Measurements from ENCODE around the gene FOXC2.

The FOXC2 gene

DNA sequence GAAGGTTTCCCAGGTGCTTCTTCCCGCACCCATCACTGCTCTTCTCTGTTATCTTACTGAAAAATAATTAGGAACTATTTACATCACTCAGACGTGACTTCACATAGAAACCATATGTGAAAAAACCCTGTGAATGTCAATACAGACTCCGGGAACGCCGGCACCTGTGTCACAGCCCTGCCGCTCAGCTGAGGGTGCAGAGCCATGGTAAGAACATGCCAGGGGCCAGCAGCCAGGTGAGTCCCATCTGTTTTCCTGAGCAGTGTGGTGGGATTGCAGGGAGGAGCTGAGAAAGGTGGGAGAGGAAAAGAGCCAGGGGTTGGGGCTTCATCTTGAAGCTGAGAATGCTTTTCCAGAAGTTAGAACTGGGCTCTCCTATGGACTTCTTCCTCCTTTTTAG is 42.6 kb upstream of the FOXC2 start:
- Histone ChIP-seq H3K4me1 (ENCODE audit: control insufficient read depth, insufficient read depth, low read length) (no peaks in the 10 kb centered on the region), H3K4me3 (ENCODE audit: insufficient read depth, low read depth, low read length) (no peak overlapping the region), H3K9me3 (ENCODE audit: control insufficient read depth, low read length) (no peaks in the 10 kb centered on the region), H3K27me3 (ENCODE audit: control insufficient read depth, insufficient read depth, low read length, poor library complexity, severe bottlenecking) (peaks cover 19% of the 10 kb centered on the region), H3K27ac (ENCODE audit: insufficient read depth, low read depth, low read length, poor library complexity, severe bottlenecking) (no peak overlapping the region), H3K36me3 (ENCODE audit: control insufficient read depth, insufficient read depth, low read length) (no peaks in the 10 kb centered on the region)
- 90 to 92% methylated on average over 6 of the region's 6 CpGs for WGBS, 2 experiments

DNA sequence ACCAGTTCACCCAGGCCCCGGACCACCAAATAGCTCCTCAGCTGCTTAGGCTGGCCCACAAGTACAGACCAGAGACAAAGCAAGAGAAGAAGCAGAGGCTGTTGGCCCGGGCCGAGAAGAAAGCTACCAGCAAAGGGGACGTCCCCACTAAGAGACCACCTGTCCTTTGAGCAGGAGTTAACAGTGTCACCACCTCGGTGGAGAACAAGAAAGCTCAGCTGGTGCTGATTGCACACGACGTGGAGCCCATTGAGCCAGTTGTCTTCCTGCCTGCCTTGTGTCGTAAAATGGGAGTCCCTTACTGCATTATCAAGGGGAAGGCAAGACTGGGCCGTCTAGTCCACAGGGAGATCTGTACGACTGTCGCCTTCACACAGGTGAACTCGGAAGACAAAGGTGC is 40.9 kb upstream of the FOXC2 start:
- H3K4me3 ChIP-seq (ENCODE audit: insufficient read depth, low read depth, low read length) = no peak overlapping the region
- no peaks in the 10 kb centered on the region for H3K9me3 ChIP-seq (ENCODE audit: control insufficient read depth, low read length)
- 69 to 70% methylated on average over 12 of the region's 12 CpGs for WGBS, 2 experiments
- peaks cover 5% of the 10 kb centered on the region for H3K27me3 ChIP-seq (ENCODE audit: control insufficient read depth, insufficient read depth, low read length, poor library complexity, severe bottlenecking)
- no peak overlapping the region for H3K27ac ChIP-seq (ENCODE audit: insufficient read depth, low read depth, low read length, poor library complexity, severe bottlenecking)
- H3K36me3 ChIP-seq (ENCODE audit: control insufficient read depth, insufficient read depth, low read length) = no peaks in the 10 kb centered on the region
- H3K4me1 ChIP-seq (ENCODE audit: control insufficient read depth, insufficient read depth, low read length) = no peaks in the 10 kb centered on the region

DNA sequence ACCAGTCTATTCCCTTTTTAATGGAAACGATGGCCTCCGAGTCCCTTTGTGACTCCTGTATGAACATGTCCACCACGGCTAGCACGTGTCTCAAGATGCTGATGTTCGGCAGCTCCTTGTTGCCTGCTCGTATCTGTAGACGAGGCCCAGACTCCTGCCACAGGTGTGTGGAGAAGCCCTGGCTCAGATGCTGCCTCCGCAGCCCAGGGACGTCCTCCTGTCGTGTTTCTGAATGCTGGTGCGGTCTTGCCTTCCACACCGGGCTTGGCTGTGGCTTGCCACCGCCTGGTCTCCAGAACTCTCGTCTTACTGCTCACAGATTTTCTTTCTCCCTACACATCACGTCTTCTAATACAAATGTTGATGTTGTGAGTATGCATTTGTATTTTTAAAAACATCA is 39.3 kb upstream of the FOXC2 start:
- no peaks in the 10 kb centered on the region for H3K9me3 ChIP-seq (ENCODE audit: control insufficient read depth, low read length)
- no peaks in the 10 kb centered on the region for H3K36me3 ChIP-seq (ENCODE audit: control insufficient read depth, insufficient read depth, low read length)
- no peak overlapping the region for H3K4me3 ChIP-seq (ENCODE audit: insufficient read depth, low read depth, low read length)
- no peaks in the 10 kb centered on the region for H3K4me1 ChIP-seq (ENCODE audit: control insufficient read depth, insufficient read depth, low read length)
- WGBS, 2 experiments = 94% methylated on average over 14 to 15 of the region's 15 CpGs
- H3K27me3 ChIP-seq (ENCODE audit: control insufficient read depth, insufficient read depth, low read length, poor library complexity, severe bottlenecking) = no peaks in the 10 kb centered on the region
- H3K27ac ChIP-seq (ENCODE audit: insufficient read depth, low read depth, low read length, poor library complexity, severe bottlenecking) = no peak overlapping the region

DNA sequence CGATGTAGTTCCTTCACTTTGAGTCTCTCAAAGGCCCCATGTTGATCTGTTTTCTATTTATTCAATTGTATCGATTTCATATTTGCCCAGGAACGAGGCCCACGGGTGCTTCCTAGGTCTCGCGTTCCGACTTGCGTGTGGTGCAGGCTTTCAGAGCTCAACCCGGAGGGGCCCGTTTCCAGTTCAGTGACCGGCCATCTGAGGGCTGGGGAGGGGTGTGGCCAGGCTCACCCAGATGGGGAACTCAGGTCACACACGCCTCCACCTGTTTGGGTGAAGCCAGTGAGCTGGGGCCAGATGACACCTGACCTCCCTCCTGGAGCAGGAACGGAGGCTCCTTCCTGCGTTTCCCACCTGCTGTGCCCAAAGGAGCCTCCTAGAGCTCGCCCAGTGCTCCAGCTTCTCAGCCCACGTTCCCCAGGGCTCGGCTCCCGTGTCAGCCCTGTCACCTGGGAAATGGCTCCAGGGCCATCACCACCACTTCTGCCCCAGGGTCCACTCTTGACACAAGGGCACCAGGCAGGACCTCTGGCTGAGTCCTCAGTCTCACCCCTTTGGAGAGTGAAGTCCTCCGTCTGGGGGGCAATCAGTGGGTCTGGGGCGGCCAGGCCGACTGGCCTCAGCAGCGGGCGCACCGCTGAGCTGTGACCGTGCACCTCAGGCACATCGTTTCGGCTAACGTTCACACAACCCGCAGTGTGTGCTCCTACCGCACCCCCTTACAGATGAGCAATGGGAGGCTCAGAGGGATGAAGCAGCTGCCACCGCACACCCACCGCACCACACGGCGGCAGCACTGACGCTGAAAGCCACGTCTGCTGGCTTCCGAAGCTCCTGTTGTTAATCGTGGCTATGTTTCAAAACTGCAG is 38.3 kb upstream of the FOXC2 start:
- no peak overlapping the region for H3K4me3 ChIP-seq (ENCODE audit: insufficient read depth, low read depth, low read length)
- no peaks in the 10 kb centered on the region for H3K4me1 ChIP-seq (ENCODE audit: control insufficient read depth, insufficient read depth, low read length)
- H3K27ac ChIP-seq (ENCODE audit: insufficient read depth, low read depth, low read length, poor library complexity, severe bottlenecking) = no peak overlapping the region
- no peaks in the 10 kb centered on the region for H3K9me3 ChIP-seq (ENCODE audit: control insufficient read depth, low read length)
- no peaks in the 10 kb centered on the region for H3K36me3 ChIP-seq (ENCODE audit: control insufficient read depth, insufficient read depth, low read length)
- WGBS, 2 experiments = 93 to 94% methylated on average over 38 of the region's 38 CpGs
- no peaks in the 10 kb centered on the region for H3K27me3 ChIP-seq (ENCODE audit: control insufficient read depth, insufficient read depth, low read length, poor library complexity, severe bottlenecking)

DNA sequence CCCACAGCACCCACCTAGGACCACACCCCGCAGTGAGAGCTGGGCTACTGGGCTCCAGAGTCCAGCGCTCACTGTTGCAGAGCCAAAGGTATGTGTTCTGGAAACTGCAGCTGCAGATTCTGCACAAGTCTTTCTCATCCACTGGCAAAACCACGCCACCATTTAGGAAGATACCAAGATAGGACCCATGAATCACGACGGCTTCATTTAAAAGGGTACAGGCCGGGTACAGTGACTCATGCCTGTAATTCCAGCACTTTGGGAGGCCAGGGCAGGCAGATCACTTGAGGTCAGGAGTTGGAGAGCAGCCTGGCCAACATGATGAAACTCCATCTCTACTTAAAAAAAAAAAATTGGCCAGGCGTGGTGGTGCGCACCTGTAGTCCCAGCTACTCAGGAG is 37.5 kb upstream of the FOXC2 start:
- Histone ChIP-seq H3K4me1 (ENCODE audit: control insufficient read depth, insufficient read depth, low read length) (no peaks in the 10 kb centered on the region), H3K36me3 (ENCODE audit: control insufficient read depth, insufficient read depth, low read length) (no peaks in the 10 kb centered on the region), H3K4me3 (ENCODE audit: insufficient read depth, low read depth, low read length) (no peak overlapping the region), H3K27ac (ENCODE audit: insufficient read depth, low read depth, low read length, poor library complexity, severe bottlenecking) (no peak overlapping the region), H3K9me3 (ENCODE audit: control insufficient read depth, low read length) (no peaks in the 10 kb centered on the region), H3K27me3 (ENCODE audit: control insufficient read depth, insufficient read depth, low read length, poor library complexity, severe bottlenecking) (no peaks in the 10 kb centered on the region)
- 82% methylated on average over 8 of the region's 8 CpGs for WGBS, 2 experiments

DNA sequence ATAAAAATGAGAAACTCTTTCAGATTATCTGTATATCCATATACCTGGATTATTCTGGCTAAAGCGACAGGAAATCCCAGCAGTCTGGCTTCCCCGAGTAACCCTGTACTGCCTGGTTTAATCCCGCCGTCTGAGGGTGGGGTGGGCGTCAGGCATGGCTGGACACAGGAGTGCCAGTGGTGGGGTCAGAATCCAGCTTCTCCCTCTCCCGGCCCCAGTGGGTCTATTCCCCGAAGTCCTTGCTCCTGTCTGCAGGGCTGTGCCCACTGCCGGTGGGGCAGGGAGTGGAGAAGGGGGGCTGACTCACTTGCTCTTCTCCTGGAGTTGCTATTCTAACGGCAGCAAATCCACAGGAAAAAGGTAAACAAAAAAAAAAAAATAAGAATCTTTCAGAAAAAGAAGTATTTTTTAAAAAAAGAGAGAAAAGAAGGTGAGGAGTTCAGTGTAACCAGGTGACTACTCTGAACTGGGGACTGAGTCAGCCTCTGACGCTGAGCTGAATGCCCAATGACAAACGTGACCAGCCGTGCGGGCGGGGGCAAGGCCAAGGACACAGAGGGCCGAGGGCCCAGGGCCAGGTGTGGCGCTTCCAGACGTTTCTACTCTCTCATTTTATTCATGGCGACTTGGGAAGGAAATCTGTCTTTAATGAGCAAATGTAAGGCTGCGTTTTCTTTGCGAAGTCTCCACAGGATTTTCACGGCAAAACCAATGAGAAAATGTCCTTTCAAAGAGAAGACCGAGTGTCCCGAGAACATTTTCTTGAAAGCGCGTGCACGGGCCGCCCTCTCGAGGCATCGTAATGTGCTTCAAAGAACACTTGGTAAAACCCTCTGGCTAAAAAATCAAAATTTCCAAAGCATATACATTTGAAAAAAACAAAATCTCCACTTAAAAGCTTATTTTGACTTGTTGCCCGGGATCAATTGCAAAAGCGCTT is 36.1 kb upstream of the FOXC2 start:
- 94 to 95% methylated on average over 30 to 31 of the region's 31 CpGs for whole genome bisulfite sequencing, 2 experiments

DNA sequence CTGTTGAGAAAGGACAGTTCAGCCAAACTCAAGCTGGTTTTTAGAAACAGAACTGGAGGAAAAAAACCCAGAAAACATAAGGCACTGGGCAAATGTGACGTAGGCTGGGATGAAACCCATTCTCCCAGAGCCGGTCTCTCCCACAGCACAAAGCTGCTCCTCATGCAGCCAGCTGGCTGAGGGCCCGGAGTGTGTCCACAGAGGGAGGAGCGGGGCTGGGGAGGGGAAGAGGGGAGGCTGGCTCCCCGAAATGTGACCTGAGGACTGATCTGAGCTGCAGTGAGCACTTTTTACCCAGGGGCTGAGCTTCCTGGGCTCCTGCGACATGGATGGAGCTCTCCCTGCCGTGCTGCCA is 35.5 kb upstream of the FOXC2 start:
- no peak overlapping the region for H3K27ac ChIP-seq (ENCODE audit: insufficient read depth, low read depth, low read length, poor library complexity, severe bottlenecking)
- H3K27me3 ChIP-seq (ENCODE audit: control insufficient read depth, insufficient read depth, low read length, poor library complexity, severe bottlenecking) = no peaks in the 10 kb centered on the region
- peaks cover 9% of the 10 kb centered on the region for H3K4me1 ChIP-seq (ENCODE audit: control insufficient read depth, insufficient read depth, low read length)
- no peaks in the 10 kb centered on the region for H3K36me3 ChIP-seq (ENCODE audit: control insufficient read depth, insufficient read depth, low read length)
- 90 to 95% methylated on average over 7 of the region's 7 CpGs for WGBS, 2 experiments
- H3K4me3 ChIP-seq (ENCODE audit: insufficient read depth, low read depth, low read length) = no peak overlapping the region
- no peaks in the 10 kb centered on the region for H3K9me3 ChIP-seq (ENCODE audit: control insufficient read depth, low read length)

More for the DNA sequence above, 36.1 kb upstream of the FOXC2 start:
- Histone ChIP-seq H3K27me3 (ENCODE audit: control insufficient read depth, insufficient read depth, low read length, poor library complexity, severe bottlenecking) (no peaks in the 10 kb centered on the region), H3K36me3 (ENCODE audit: control insufficient read depth, insufficient read depth, low read length) (no peaks in the 10 kb centered on the region), H3K4me3 (ENCODE audit: insufficient read depth, low read depth, low read length) (no peak overlapping the region), H3K27ac (ENCODE audit: insufficient read depth, low read depth, low read length, poor library complexity, severe bottlenecking) (no peak overlapping the region), H3K9me3 (ENCODE audit: control insufficient read depth, low read length) (no peaks in the 10 kb centered on the region), H3K4me1 (ENCODE audit: control insufficient read depth, insufficient read depth, low read length) (peaks cover 4% of the 10 kb centered on the region)

DNA sequence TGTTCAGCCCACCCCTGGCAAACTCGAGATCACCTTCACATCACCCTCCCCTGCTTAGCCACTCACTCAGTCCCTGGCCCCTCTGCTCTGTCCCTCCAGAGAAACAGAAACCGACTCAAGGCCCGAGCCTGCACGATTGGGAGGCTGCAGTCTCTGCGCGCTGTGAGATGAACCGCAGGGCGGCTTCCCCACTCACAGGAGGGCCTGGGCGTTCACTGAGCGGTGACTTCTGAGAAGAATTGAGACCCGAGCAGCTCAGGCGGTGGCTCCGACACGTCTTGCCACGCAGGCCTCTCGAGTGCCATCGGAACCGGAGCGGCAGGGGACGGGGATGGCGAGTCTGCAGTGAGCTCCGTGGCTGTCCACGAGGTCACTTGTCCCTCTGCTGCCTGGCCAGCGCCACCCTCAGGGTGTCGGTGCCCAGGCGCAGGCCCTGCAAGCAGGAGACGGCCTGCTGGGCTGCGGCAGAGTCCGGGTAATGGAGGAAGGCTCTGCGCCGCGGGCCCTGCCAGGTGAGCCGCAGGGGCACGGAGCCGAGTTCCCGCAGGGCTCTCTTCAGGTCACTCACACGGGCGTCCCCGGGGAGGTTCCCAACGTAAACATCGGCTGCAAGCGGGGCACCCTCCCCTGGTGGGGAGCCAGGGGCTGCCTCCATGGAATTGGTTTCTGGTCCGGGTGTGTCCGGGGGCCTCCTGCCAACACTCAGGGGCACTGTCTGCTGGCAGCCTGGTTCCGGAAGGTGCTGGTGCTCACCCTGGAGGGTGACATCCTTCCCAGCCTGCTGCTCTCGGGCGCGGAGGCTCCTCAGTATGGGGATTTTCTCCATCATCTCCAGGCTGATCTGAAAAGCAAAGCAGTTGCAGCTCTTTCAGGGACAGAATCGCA is 34.7 kb upstream of the FOXC2 start:
- no peak overlapping the region for H3K4me3 ChIP-seq (ENCODE audit: insufficient read depth, low read depth, low read length)
- no peaks in the 10 kb centered on the region for H3K27me3 ChIP-seq (ENCODE audit: control insufficient read depth, insufficient read depth, low read length, poor library complexity, severe bottlenecking)
- no peaks in the 10 kb centered on the region for H3K36me3 ChIP-seq (ENCODE audit: control insufficient read depth, insufficient read depth, low read length)
- H3K27ac ChIP-seq (ENCODE audit: insufficient read depth, low read depth, low read length, poor library complexity, severe bottlenecking) = no peak overlapping the region
- peaks cover 9% of the 10 kb centered on the region for H3K4me1 ChIP-seq (ENCODE audit: control insufficient read depth, insufficient read depth, low read length)
- 93% methylated on average over 49 of the region's 49 CpGs for WGBS, 2 experiments
- no peaks in the 10 kb centered on the region for H3K9me3 ChIP-seq (ENCODE audit: control insufficient read depth, low read length)

DNA sequence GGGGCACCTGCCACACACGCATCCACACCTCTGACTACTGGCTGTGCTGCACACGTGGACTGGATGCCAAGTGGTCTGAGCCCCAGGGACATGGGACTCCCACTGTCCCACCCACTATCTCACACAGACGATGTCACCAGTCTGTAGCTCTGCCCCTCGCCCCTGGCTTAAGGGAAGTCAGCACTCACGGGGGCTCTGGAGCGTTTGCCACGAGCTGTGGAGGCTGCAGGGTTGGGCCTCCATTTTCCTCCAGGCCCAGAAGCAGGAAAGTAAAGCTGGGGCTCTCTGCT is 34.2 kb upstream of the FOXC2 start:
- Histone ChIP-seq H3K9me3 (ENCODE audit: control insufficient read depth, low read length) (no peaks in the 10 kb centered on the region), H3K27me3 (ENCODE audit: control insufficient read depth, insufficient read depth, low read length, poor library complexity, severe bottlenecking) (no peaks in the 10 kb centered on the region), H3K4me3 (ENCODE audit: insufficient read depth, low read depth, low read length) (no peak overlapping the region), H3K4me1 (ENCODE audit: control insufficient read depth, insufficient read depth, low read length) (peaks cover 9% of the 10 kb centered on the region), H3K36me3 (ENCODE audit: control insufficient read depth, insufficient read depth, low read length) (no peaks in the 10 kb centered on the region), H3K27ac (ENCODE audit: insufficient read depth, low read depth, low read length, poor library complexity, severe bottlenecking) (no peak overlapping the region)
- 93 to 96% methylated on average over 7 of the region's 7 CpGs for whole genome bisulfite sequencing, 2 experiments

DNA sequence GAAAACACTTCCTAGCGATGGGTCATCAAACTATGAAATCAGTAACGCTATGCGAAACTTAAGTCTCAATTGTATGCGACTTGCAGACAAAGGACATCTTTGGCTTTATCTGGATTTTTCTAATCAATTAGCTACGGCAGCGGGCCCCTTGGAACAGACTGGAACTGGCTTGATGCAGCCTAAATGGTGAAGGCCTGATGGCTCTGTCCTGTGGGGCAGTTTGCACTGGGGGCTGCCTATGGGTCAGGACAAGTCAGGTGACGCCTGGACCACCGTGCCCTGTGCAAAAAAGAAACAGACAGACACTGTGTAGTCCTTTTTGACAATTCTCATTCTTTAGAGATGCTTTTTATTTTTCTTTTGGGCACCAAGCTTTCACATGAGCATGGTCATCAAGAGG is 33.6 kb upstream of the FOXC2 start:
- Histone ChIP-seq H3K9me3 (ENCODE audit: control insufficient read depth, low read length) (no peaks in the 10 kb centered on the region), H3K4me1 (ENCODE audit: control insufficient read depth, insufficient read depth, low read length) (peaks cover 9% of the 10 kb centered on the region), H3K36me3 (ENCODE audit: control insufficient read depth, insufficient read depth, low read length) (no peaks in the 10 kb centered on the region), H3K27me3 (ENCODE audit: control insufficient read depth, insufficient read depth, low read length, poor library complexity, severe bottlenecking) (no peaks in the 10 kb centered on the region), H3K27ac (ENCODE audit: insufficient read depth, low read depth, low read length, poor library complexity, severe bottlenecking) (no peak overlapping the region), H3K4me3 (ENCODE audit: insufficient read depth, low read depth, low read length) (no peak overlapping the region)
- 94% methylated on average over 8 of the region's 8 CpGs for WGBS, 2 experiments

All from ectodermal cell (in vitro differentiated cells).